Measurements from ENCODE around the gene ZNF530. TPM values are rescaled to one million over a fixed set of nuclear protein-coding genes. Genes with fewer than 3 reads are reported as not detected.

The ZNF530 gene
- total RNA-seq, 1 experiment from 2014 or later: 3.8 TPM

- TF ChIP-seq POLR2AphosphoS5 (IDR thresholded peaks at IDR 0.05; ENCODE audit: low read depth, low read length): no peak
- no peak for TF ChIP-seq YY1 (IDR thresholded peaks at IDR 0.05; ENCODE audit: extremely low read depth, insufficient replicate concordance, low read depth, low read length)
- TF ChIP-seq TCF7L2 (IDR thresholded peaks at IDR 0.05; ENCODE audit: borderline replicate concordance, extremely low read depth, insufficient read depth, insufficient read length): no peak
- no peak for TF ChIP-seq ZNF274 (IDR thresholded peaks at IDR 0.05; ENCODE audit: low read depth, low read length)
- no peak for TF ChIP-seq CEBPB (IDR thresholded peaks at IDR 0.05; ENCODE audit: low read depth)
- no peak for TF ChIP-seq SRF (IDR thresholded peaks at IDR 0.05; ENCODE audit: low read depth)
- TF ChIP-seq ZFX (IDR thresholded peaks at IDR 0.05): no peak
- TF ChIP-seq EGR1 (IDR thresholded peaks at IDR 0.05; ENCODE audit: low read depth): no peak
Measured at GRCh38 chr19:57641715-57642234, 42.1 kb downstream of the ZNF530 start (continued).

GRCh38 chr19:57642396-57643046, 42.8 kb downstream of the ZNF530 start:
- DNase-seq (ENCODE audit: low read depth, low spot score) (no peak), ATAC-seq (no peak)
- Histone ChIP-seq H3K27ac (ENCODE audit: low read depth, low read length) (no peak overlapping the region), H3K4me2 (ENCODE audit: low read length) (no peak overlapping the region), H3K9ac (ENCODE audit: low read length) (no peak overlapping the region), H3K9me3 (ENCODE audit: control insufficient read depth in 1 of 2, insufficient read depth in 1 of 2, low read depth in 1 of 2, low read length in 2 of 2) (peaks cover 18 to 25% of the 10 kb centered on the region in 2 experiments; a peak in 3 of 4 replicates), H3K9me2 (ENCODE audit: insufficient read depth) (no peaks in the 10 kb centered on the region), H3K36me3 (ENCODE audit: control insufficient read depth in 1 of 2, insufficient read depth in 2 of 2, low read length in 2 of 2) (peaks cover 15 to 23% of the 10 kb centered on the region in 2 experiments), H3K79me2 (ENCODE audit: insufficient read depth, low read length) (no peaks in the 10 kb centered on the region), H2AFZ (ENCODE audit: low read depth, low read length, poor library complexity, severe bottlenecking) (no peak overlapping the region), H3K4me1 (ENCODE audit: control insufficient read depth in 1 of 2, insufficient read depth in 2 of 2, low read length in 2 of 2) (no peaks in the 10 kb centered on the region), H3K4me3 (replicated peaks in 1 of 2; ENCODE audit: low read depth in 1 of 2, low read length in 2 of 2) (no peak overlapping the region), H4K20me1 (ENCODE audit: insufficient read depth) (no peaks in the 10 kb centered on the region), H3K27me3 (ENCODE audit: insufficient read depth, low read length) (no peaks in the 10 kb centered on the region)
- CTCF ChIA-PET: no interaction called here
- intact Hi-C loops (cut with micrococcal nuclease): no loop called here
- no peak for TF ChIP-seq EGR1 (IDR thresholded peaks at IDR 0.05; ENCODE audit: low read depth)
- TF ChIP-seq TCF7L2 (IDR thresholded peaks at IDR 0.05; ENCODE audit: borderline replicate concordance, extremely low read depth, insufficient read depth, insufficient read length): no peak
- no peak for TF ChIP-seq REST (IDR thresholded peaks at IDR 0.05; ENCODE audit: low read depth)
- no peak for TF ChIP-seq FOSL1 (IDR thresholded peaks at IDR 0.05; ENCODE audit: low read depth)
- TF ChIP-seq SIN3A (IDR thresholded peaks at IDR 0.05; ENCODE audit: low read depth): no peak
- no peak for TF ChIP-seq POLR2AphosphoS5 (IDR thresholded peaks at IDR 0.05; ENCODE audit: low read depth, low read length)
- no peak for TF ChIP-seq ZNF274 (IDR thresholded peaks at IDR 0.05; ENCODE audit: low read depth, low read length)
- no peak for TF ChIP-seq CEBPB (IDR thresholded peaks at IDR 0.05; ENCODE audit: low read depth)
- no peak for TF ChIP-seq ZFX (IDR thresholded peaks at IDR 0.05)
- POLR2A ChIA-PET: no interaction called here
- RAD21 ChIA-PET (ENCODE audit: low non-redundant PET in 1 of 2, low total read pairs in 2 of 2, uncharacterized antibody in 2 of 2, unreplicated experiment in 2 of 2): no interaction called here
- no TSS peak for BruUV-seq (replicated peaks)

All from HCT116 (cell line).